Suprapubic skin (tissue), 4 donors: ENCODE results near the gene EIPR1. TPM values are rescaled to one million over a fixed set of nuclear protein-coding genes. Genes with fewer than 3 reads are reported as not detected.

Experiments
- DNase-seq, 2 donors: peaks; one replicate each; pipeline ENCODE4 v3.0.0-alpha.2; 2019; ENCODE audit warnings: low spot score in 2 of 2
- H3K27ac ChIP-seq: fragments of 200-600 bp; sonication (generic); one replicate; pipeline ENCODE4 v1.5.1; 2019
- H3K27me3 ChIP-seq: fragments of 200-600 bp; sonication (generic); one replicate; pipeline ENCODE4 v1.5.1; 2019
- H3K36me3 ChIP-seq: fragments of 200-600 bp; sonication (generic); one replicate; pipeline ENCODE4 v1.5.1; 2019
- H3K4me1 ChIP-seq: fragments of 200-600 bp; sonication (generic); one replicate; pipeline ENCODE4 v1.5.1; 2019
- H3K4me3 ChIP-seq: fragments of 200-600 bp; sonication (generic); one replicate; pipeline ENCODE4 v1.5.1; 2019; ENCODE audit warnings: mild to moderate bottlenecking
- H3K9me3 ChIP-seq: fragments of 200-600 bp; sonication (generic); one replicate; pipeline ENCODE4 v1.5.1; 2019
- CTCF ChIP-seq, 2 donors: fragments of 200-600 bp in 1 of 2; fragments of 450-650 bp in 1 of 2; sonication (generic) in 1 of 2; IDR thresholded peaks; one replicate each; pipeline ENCODE4 v1.5.1; 2016 to 2019; ENCODE audit warnings: antibody characterized with exemption in 2 of 2, mild to moderate bottlenecking in 1 of 2, moderate library complexity in 1 of 2
- EP300 ChIP-seq: sonication (generic); formaldehyde crosslinking; IDR thresholded peaks from one replicate; pipeline ENCODE4 v1.6.1; 2017; ENCODE audit warnings: antibody characterized with exemption
- POLR2A ChIP-seq, 2 donors: fragments of 450-650 bp; IDR thresholded peaks; one replicate each; pipeline ENCODE4 v1.6.1; 2017; ENCODE audit warnings: antibody characterized with exemption in 2 of 2, mild to moderate bottlenecking in 2 of 2, moderate library complexity in 2 of 2
- POLR2AphosphoS5 ChIP-seq, 3 donors: sonication (generic); formaldehyde crosslinking; IDR thresholded peaks; one replicate each; pipeline ENCODE4 v1.6.1; 2017; ENCODE audit warnings: antibody characterized with exemption in 3 of 3
- WGBS: methylation state at CpG from one replicate; pipeline ENCODE4 v1.1.5; 2018; 5-methylcytosine and 5-hydroxymethylcytosine counted together
- total RNA-seq, 4 donors: library from RNA; depleted of rRNA; stranded (reverse); fragments of >200 nt; gene quantifications; one replicate each; pipeline ENCODE4 v1.1.0, GENCODE V29; 2016

Gene EIPR1
- total RNA-seq, 4 donors from 2014 or later: 29.0 to 37.5 (median 30.7) TPM

DNA sequence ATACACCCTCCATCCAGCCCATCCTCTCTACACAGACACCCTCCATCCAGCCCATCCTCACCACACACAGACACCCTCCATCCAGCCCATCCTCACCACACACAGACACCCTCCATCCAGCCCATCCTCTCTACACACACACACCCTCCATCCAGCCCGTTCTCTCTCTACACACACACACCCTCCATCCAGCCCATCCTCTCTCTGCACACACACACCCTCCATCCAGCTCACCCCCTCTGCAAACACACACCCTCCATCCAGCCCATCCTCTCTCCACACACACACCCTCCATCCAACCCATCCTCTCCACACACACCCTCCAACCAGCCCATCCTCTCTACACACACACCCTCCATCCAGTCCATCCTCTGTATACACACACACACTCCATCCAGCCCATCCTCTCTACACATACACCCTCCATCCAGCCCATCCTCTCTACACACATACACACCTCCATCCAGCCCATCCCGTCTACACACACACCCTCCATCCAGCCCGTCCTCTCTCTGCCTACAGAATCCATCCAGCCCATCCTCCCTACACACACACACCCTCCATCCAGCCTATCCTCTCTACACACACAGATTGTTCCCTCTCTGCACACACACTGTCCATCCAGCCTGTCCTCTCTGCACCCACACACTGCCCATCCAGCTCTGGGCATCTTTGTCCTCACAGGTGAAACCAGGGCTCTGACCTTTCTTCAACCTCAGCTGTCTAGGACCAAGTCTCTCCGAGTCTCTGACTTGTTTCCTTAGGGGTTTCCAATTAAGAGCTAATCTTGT, 81.2 kb downstream of the EIPR1 start:
- Histone ChIP-seq H3K27me3 (no peaks in the 10 kb centered on the region), H3K9me3 (no peaks in the 10 kb centered on the region), H3K36me3 (no peaks in the 10 kb centered on the region), H3K4me1 (no peaks in the 10 kb centered on the region), H3K4me3 (no peak overlapping the region), H3K27ac (no peak overlapping the region)
- no peak for DNase-seq
- 80% methylated on average over 4 of the region's 4 CpGs for whole genome bisulfite sequencing
- TF ChIP-seq EP300 (no peak), CTCF (IDR thresholded peaks at IDR 0.05) (no peak), POLR2A (IDR thresholded peaks at IDR 0.05) (no peak), POLR2AphosphoS5 (IDR thresholded peaks at IDR 0.05) (no peak)

- TF ChIP-seq POLR2A (IDR thresholded peaks at IDR 0.05) (no peak), CTCF (IDR thresholded peaks at IDR 0.05) (no peak), EP300 (no peak), POLR2AphosphoS5 (IDR thresholded peaks at IDR 0.05) (no peak)
- Histone ChIP-seq H3K27ac (no peak overlapping the region), H3K9me3 (no peaks in the 10 kb centered on the region), H3K36me3 (no peaks in the 10 kb centered on the region), H3K27me3 (no peaks in the 10 kb centered on the region), H3K4me3 (no peak overlapping the region), H3K4me1 (no peaks in the 10 kb centered on the region)
- peak in 1 of 2 donors; percentile 28 for DNase-seq
- 56% methylated on average over 4 of the region's 4 CpGs for WGBS
Measured at GRCh38 chr2:3294493-3294892, 83.1 kb downstream of the EIPR1 start.

- no peak for DNase-seq
- Histone ChIP-seq H3K36me3 (no peaks in the 10 kb centered on the region), H3K4me1 (no peaks in the 10 kb centered on the region), H3K4me3 (no peak overlapping the region), H3K27ac (no peak overlapping the region), H3K9me3 (no peaks in the 10 kb centered on the region), H3K27me3 (no peaks in the 10 kb centered on the region)
- no peak for TF ChIP-seq EP300
- no peak for TF ChIP-seq POLR2A (IDR thresholded peaks at IDR 0.05)
- no peak for TF ChIP-seq POLR2AphosphoS5 (IDR thresholded peaks at IDR 0.05)
- 36% methylated on average over 3 of the region's 3 CpGs for WGBS
Measured at GRCh38 chr2:3294069-3294468, 83.5 kb downstream of the EIPR1 start.

GRCh38 chr2:3293221-3293620, 84.4 kb downstream of the EIPR1 start:
- Histone ChIP-seq H3K4me1 (no peaks in the 10 kb centered on the region), H3K36me3 (no peaks in the 10 kb centered on the region), H3K27ac (no peak overlapping the region), H3K27me3 (no peaks in the 10 kb centered on the region), H3K4me3 (no peak overlapping the region), H3K9me3 (no peaks in the 10 kb centered on the region)
- TF ChIP-seq CTCF (IDR thresholded peaks at IDR 0.05) (no peak), POLR2AphosphoS5 (IDR thresholded peaks at IDR 0.05) (no peak), POLR2A (IDR thresholded peaks at IDR 0.05) (no peak), EP300 (no peak)
- 93% methylated on average over 7 of the region's 9 CpGs for WGBS
- peak; percentile 40 to 65 for DNase-seq

- no peaks in the 10 kb centered on the region for H3K9me3 ChIP-seq
- H3K4me1 ChIP-seq: no peaks in the 10 kb centered on the region
- DNase-seq: no peak
- H3K36me3 ChIP-seq: no peaks in the 10 kb centered on the region
- no peak for TF ChIP-seq POLR2A (IDR thresholded peaks at IDR 0.05)
- TF ChIP-seq CTCF (IDR thresholded peaks at IDR 0.05): no peak
- TF ChIP-seq EP300: no peak
- no peak for TF ChIP-seq POLR2AphosphoS5 (IDR thresholded peaks at IDR 0.05)
- H3K27ac ChIP-seq: no peak overlapping the region
- no peak overlapping the region for H3K4me3 ChIP-seq
- no peaks in the 10 kb centered on the region for H3K27me3 ChIP-seq
- 94% methylated on average over 9 of the region's 10 CpGs for WGBS
Measured at GRCh38 chr2:3292416-3292815, 85.2 kb downstream of the EIPR1 start.
